NCI-H524 treated with DMSO at 0.1 percent for 48 hours (cell line): Measurements from ENCODE around the gene MVP.
"Not testable (repeated sequence)": the region's sequence is repeated elsewhere in the genome, so short reads cannot be mapped to it uniquely, and the experiment has no call there.

Experiments
- DNase-seq: peaks from one replicate; lab custom pipeline; 2025; lab: John Stamatoyannopoulos, UW

MVP gene

DNA sequence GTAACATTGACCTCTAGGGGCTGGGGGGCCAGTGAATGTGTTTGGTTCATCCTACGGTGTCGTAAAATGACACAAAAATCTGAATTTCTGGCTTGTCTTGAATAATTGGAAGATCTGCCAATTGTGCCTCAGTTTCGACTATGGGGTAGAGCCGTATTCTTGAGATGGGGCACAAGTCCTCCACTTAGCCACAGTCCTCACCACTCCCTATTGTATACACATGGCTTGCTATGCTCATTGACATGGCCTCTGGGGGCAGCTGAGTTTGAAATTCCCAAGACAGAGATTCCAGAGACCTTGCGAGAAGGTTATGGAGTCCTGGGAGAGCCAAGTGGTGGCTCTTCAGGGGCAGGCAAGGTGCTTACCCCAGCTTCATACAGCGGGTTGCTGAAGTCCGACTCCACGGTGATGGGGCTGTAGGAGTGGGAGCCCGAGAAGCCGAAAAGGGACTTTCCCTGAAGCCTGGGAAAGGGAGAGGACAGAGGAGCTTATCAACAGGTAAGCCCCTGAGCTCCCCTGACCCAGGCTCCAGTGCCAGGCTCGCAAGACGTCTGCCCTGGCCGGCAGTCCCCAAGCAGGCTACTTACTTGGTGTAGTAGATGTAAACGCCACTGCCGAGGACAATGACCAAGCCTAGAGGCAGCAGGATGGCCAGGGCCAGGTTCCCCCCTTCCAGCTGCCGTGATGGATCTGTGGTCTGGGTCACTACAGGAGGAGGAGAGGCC, 51.7 kb downstream of the MVP start:
- no peak for DNase-seq

DNA sequence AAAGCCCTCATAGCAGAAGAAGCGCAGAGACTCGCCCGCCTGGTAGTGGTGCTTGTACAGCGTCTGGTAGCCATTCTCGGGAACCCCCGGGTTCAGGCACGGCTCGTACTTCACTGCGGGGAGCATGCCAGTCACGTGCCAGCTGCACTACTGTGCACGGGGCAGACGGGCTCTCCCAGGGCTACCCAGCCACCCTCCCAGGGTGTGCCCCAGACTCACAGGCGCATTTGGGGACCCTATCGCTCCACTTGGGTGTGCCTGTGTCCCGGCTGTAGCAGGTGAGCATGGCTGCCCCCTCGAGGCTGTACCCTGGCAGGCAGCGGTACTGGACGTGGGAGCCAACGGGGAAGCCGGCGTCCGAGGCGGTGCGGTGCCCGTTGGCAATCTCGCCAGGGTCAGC, 53.1 kb downstream of the MVP start:
- no peak for DNase-seq

DNA sequence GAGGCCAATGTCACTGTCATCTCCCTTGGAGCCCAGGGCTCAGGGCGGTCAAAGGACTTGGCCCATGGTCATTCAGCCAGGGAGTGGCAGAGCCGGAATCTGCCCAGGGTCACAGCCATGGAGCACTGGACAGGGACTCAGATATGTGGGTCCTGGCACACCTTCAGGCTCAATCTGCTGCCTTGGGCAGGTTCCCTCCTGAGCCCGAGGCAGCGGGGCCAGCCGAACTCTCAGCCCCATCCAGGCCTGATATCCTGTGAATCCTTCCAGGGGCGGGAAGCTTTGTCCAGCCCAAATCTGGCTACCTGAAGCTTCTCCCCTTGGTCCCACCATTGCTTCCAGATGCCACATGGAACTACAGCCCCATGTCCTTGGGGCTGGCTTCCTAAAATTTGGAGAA, 54.9 kb downstream of the MVP start:
- no peak for DNase-seq

DNA sequence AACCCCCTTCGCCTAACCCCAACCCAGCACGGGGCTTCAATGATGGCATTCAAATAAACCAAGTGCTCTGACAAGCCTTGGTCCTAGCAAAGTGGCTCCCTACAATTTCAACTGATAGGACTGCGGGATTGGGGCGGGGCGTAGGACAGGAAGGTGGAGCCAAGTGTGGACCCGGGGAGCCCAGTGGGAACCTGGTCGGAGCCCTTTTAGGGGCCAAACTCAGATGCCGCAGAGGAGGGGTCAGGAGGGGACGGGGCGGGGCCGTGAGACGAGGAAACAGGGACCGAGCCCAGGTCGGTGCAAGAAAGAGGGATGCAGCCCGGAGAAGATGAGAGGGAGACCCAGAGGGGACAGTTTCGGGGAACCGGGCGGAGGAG, 55.9 kb downstream of the MVP start:
- no peak for DNase-seq

DNA sequence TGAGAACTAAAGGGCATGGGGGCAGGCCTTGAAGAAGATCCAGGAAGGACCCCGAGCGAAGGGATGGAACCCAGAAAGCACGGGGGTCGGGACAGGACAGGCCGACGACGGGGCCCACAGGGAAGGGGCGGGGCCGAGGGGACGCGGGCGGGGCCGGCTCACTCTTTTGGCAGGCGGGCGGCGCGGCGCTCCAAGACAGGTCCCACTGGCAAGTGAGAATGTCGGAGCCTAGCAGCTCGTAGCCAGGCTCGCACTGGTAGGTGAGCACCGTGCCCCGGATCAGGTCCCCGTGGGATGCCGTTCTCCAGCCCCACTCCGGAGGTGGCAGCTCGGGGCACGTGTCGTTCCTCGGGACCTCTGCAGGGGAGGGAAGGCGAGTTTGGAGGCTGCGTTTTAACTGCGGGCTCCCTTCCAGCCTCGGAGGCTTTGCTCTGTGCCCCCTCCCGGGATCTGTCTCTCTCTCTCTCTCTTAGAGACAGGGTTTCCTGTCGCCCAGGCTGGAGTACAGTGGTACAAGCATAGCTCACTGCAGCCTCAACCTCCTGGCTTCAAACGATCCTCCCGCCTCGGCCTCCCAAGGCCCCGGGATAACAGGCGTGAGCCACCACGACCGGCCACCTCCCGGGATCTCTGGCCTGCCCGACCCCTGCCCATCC, 56.5 kb downstream of the MVP start:
- no peak for DNase-seq

DNA sequence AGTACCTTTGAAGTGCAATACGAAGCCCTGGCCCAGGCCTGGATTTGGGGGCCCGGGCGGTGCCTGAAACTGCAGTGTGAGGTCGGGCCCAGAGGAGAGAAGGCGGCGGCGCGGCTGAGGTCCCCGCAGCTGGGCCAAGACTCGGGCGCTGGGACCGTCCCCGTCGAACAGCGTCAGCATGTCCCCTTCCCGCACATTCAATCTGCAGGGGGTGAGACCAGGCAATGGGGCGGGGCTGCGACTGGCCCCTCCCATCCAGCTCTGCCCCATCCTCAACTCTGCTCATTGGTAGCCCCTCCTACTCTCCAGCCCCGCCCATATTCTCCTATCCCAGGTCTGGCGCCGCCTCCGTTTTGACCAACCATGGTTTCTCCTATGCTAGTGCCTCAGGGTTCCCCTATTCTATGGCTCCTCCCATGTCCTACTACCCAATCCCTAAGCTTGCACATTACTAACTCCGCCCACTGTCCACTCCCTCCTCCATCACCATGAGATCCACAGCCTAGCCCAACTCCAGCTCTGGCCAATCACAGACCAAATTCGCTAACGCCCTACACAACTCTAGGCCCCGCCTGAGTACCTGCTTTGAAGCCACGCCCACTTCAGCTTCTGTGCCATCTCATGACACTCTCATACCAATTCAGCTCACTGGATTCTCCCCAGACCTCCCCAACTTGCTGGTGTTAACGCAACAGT, 57.2 kb downstream of the MVP start:
- DNase-seq: no peak

DNA sequence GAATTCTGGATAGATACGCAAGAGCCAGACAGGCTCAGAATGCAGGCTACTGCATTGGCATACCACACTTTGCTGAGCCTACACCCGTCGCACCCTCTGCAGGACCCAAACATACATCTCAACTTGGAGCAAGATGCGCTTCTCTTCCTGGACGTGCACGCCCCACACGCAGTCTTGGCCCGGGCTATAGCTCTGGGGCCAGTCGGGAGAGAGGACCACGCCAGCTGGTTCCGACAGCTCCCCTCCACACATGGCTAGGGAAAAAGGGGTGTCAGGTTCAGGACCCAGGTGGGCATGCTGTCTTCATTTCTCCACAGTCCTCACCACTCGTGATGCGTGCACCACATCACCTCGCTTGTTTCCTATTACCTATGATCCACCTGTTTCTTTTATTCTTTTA, 57.9 kb downstream of the MVP start:
- DNase-seq: no peak

DNA sequence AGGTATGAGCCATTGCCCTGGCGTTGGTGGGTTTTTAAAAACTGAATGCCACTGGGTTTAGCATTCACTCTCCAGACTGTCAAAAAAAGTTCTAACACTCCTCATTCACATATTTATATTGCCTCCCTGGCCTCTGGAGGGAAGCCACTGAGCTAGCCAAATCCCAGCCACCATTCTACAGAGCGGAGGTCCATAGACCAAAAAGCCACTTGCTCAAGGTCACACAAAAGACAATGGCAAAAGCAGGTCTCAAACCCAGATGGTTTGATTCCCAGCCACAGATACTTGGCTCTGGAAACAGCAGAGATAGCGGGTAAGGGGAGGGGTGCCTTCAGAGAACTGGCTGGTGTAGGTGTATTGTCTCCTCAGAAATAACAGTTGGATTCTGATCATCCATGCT, 60.8 kb downstream of the MVP start:
- no peak for DNase-seq

DNA sequence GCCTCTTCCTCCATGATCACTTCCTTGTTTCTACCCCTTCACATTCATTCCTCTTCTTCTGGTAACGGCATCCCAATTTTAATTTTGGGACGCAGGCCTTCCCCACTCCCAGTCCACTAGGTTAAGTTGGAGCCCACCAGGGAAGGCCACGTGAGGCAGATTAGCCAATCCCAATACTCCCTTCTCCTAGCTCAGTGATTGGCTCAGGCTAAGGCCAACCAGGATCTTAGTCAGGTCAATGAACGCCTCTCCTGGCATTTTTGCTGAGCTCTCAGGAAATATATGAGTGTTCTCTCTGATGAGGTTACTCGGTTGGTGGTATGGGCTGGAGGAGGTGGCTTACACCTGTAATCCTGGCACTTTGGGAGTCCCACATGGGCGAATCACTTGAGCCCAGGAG, 63.7 kb downstream of the MVP start:
- DNase-seq: no peak

DNA sequence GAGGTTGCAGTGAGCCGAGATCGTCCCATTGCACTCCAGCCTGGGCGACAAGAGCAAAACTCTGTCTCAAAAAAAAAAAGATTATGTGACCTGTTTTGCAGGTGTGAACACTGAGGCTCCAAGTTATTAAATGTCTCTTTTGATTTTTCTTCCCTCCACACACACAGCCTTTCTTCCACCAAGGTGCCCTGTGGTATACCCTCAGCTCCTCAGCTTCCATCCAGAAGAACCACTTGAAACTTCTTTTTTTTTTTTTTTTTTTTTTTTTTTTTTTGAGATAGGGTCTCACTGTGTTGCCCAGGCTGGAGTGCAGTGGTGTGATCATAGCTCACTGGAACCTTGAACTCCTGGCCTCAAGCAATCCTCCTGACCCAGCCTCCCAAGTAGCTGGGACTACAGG, 69.1 kb downstream of the MVP start:
- DNase-seq: not testable (repeated sequence)

DNA sequence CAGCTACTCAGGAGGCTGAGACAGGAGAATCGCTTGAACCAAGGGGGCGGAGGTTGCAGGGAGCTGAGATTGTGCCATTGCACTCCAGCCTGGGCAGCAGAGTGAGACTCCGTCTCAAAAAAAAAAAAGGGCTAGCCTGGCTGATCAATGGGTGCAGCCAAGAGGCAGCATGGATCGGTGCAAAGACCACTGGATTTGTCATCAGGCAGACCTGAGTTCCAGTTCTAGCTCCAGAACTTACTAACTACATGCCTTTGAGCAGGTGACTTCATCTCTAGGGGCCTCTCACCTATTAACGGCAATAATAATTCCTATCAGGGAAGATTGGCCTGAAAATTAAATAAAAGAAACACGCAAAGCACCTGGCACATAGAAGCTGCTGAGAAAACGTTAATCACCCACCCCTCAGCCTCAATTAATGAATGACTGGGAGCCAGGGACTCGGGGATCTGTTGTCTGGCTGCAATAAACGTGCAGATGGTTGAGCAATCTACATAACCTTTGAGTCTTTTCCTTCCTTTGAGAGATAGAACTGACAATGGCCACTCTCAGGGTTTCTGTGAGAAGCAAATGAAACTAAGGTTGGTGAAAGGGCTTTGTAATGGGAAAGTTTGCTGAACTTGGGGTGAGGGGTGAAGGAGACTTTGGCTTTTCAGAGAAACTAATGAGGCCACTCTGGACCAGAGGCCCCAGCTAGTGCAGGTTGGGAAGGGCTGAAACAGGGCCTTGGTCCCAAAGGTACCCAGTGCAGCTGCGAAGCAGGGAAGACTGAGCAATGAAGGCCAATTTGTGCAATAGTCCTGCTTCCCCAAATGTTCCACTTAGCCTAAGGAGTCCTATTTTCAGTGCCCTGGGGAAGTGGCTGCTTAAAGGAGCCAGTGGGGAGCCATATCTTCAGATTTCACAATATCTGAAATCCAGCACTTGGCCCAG, 71.5 kb downstream of the MVP start:
- DNase-seq: no peak

DNA sequence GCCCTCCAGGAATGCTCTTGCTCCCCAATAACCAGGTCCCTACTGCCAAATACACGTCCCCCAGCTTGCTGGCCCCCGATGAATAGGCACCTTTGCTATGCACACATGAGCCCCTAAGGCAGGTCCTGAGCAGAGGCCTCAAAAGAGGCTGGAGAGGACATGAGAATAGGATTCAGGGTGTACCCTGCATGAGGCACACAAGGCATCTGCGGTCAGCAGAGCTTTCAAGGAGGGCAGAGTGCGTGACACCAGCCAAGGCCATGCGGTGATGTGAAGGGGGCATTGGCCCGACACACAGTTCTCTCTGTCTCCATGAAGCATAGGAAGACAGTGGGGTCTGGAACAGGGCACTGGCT, 72.2 kb downstream of the MVP start:
- DNase-seq: no peak

DNA sequence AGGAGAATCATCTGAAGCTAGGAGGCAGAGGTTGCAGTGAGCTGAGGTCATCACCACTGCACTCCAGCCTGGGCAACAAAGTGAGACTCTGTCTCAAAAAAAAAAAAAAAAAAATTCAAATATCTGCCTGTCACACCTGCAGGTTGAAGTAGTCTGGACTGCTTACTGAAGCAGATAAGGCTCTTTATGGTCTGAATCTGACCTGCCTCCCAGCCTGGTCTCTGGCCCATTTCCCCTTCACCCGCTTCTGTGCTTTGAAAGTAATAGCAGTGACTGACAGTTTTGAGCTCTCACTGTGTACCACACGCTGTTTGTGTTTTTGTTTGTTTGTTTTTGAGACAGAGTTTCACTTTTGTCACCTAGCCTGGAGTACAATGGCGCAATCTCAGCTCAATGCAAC, 73.3 kb downstream of the MVP start:
- no peak for DNase-seq

DNA sequence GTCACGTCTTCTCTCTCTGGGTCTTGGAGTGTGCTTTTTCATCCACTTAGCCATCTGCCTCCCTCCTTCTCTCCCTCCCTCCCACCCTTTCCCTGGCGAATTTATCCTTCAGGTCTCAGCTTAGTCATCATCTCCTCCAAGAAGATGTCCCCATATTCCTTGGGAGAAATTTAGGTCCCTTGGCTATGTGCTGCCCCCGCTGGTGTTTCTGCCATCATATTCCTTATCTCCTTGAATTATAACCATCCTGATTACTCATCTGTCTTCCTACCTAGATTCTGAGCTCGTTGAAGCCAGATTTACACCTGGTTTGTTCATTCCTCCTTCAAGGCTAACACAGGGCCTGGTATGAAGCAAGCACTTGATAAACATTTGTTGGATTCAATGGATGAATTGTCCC, 74.1 kb downstream of the MVP start:
- no peak for DNase-seq

DNA sequence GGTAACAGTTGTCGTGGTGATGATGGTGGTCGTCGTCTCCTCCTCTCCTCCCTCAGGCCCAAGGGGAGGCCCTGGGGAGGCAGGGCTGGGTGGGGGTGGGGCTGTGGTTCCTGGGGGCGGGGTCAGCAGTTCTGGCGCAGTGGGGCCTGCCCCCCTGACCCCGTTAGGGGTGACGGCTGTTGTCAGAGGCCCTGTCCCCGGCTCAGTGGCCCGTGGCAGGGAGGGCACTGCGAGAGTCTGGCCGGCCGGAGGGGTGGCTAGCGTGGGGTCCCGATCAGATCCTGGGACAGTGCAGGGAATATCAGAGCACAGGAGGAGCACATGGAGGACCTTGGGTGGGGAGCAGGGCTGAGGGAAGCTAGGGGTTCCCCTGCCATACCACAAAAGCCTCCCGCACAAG, 76.6 kb downstream of the MVP start:
- no peak for DNase-seq

DNA sequence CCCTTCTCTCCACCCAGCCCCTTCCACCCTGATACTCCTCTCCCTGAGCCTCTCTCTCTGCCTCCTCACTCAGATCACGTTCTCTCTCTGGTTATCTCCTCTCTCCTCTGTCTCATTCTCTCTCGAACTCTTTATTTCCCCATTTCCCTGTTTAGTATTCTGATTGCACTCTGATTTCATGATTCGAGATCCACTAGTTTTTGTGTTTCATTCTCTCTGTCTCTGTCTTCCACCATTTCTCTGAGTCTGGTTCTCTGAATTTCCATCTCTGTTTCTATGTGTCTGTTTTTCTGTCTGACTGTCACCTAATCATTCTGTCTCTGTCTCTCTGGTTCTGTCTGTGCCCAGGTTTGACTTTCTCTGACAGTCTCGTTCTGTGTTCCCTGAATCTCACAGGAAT, 77.1 kb downstream of the MVP start:
- DNase-seq: no peak
